ENCODE results near the gene TCL1B. TPM values are rescaled to one million over a fixed set of nuclear protein-coding genes. Genes with fewer than 3 reads are reported as not detected.

TCL1B gene
- total and polyA plus RNA-seq, 2 donors (not counting 3 experiments of a cell fraction or from before 2014, with no cell fraction given), result not detected

DNA sequence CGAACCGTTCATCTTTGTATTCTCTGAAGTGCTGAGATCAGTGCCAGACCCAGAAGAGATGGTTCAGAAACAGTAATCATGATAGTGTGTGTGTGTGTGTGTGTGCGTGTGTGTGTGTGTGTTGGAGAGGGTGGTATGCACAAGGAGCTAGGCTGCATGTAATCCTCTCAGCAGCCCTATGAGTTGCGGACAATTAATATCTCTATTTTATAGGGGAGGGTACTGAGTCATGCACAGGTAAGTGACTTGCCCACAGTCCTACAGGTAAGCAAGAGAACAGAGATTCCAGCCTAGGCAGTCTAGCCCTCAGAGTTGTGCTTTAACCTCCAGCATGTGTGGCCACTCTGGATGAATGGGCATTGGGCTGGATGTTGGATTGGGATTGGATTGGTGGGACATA is 55.6 kb downstream of the TCL1B start:
- BruUV-seq (replicated peaks), result no TSS peak
- Histone ChIP-seq H3K27ac (ENCODE audit: insufficient read depth, low read depth, low read length) (no peak overlapping the region), H3K4me2 (ENCODE audit: insufficient read depth, low read length) (no peak overlapping the region), H3K4me1 (ENCODE audit: control insufficient read depth, extremely low read depth, insufficient read depth, low read length) (no peaks in the 10 kb centered on the region), H3K9me1 (replicated peaks; ENCODE audit: control insufficient read depth, extremely low read depth, insufficient read depth, low read length) (no peaks in the 10 kb centered on the region), H4K20me1 (replicated peaks; ENCODE audit: control insufficient read depth, extremely low read depth, insufficient read depth, low read length) (no peaks in the 10 kb centered on the region), H3K27me3 (ENCODE audit: control insufficient read depth in 2 of 2, insufficient read depth in 2 of 2, low read length in 2 of 2) (no peaks in the 10 kb centered on the region), H2AFZ (ENCODE audit: low read depth, low read length) (no peak overlapping the region), H3K9ac (replicated peaks; ENCODE audit: extremely low read depth, insufficient read depth, low read length) (no peak overlapping the region), H3K79me2 (ENCODE audit: control insufficient read depth, insufficient read depth, low read length) (no peaks in the 10 kb centered on the region), H3K36me3 (ENCODE audit: control insufficient read depth in 2 of 2, extremely low read depth in 1 of 2, insufficient read depth in 2 of 2, low read length in 2 of 2) (no peaks in the 10 kb centered on the region), H3K9me3 (replicated peaks; ENCODE audit: control insufficient read depth, insufficient read depth, low read length) (no peaks in the 10 kb centered on the region), H3K4me3 (replicated peaks in 1 of 3; ENCODE audit: insufficient read depth in 1 of 3, low read depth in 1 of 3, low read length in 3 of 3) (no peak overlapping the region)
- TF ChIP-seq EZH2 (IDR thresholded peaks at IDR 0.05; ENCODE audit: borderline replicate concordance, low read depth, low read length, severe bottlenecking) (no peak), POLR2A (IDR thresholded peaks at IDR 0.05; ENCODE audit: low read depth, low read length) (no peak), POLR2AphosphoS5 (IDR thresholded peaks at IDR 0.05; ENCODE audit: insufficient read depth, low read depth, low read length) (no peak), FOS (IDR thresholded peaks at IDR 0.05; ENCODE audit: borderline replicate concordance, insufficient read depth, low read length) (no peak), JUN (IDR thresholded peaks at IDR 0.05; ENCODE audit: borderline replicate concordance, insufficient read depth, insufficient read length, low read depth) (no peak), MYC (IDR thresholded peaks at IDR 0.05; ENCODE audit: low read depth, low read length) (no peak), GATA2 (IDR thresholded peaks at IDR 0.05; ENCODE audit: insufficient read depth, insufficient read length, low read depth, low read length) (no peak)
- TF ChIP-seq, protein P1, sequence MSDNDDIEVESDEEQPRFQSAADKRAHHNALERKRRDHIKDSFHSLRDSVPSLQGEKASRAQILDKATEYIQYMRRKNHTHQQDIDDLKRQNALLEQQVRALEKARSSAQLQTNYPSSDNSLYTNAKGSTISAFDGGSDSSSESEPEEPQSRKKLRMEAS (IDR thresholded peaks at IDR 0.05; ENCODE audit: insufficient read depth, insufficient read length), result no peak
- TF ChIP-seq, protein P2, sequence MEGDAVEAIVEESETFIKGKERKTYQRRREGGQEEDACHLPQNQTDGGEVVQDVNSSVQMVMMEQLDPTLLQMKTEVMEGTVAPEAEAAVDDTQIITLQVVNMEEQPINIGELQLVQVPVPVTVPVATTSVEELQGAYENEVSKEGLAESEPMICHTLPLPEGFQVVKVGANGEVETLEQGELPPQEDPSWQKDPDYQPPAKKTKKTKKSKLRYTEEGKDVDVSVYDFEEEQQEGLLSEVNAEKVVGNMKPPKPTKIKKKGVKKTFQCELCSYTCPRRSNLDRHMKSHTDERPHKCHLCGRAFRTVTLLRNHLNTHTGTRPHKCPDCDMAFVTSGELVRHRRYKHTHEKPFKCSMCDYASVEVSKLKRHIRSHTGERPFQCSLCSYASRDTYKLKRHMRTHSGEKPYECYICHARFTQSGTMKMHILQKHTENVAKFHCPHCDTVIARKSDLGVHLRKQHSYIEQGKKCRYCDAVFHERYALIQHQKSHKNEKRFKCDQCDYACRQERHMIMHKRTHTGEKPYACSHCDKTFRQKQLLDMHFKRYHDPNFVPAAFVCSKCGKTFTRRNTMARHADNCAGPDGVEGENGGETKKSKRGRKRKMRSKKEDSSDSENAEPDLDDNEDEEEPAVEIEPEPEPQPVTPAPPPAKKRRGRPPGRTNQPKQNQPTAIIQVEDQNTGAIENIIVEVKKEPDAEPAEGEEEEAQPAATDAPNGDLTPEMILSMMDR (IDR thresholded peaks at IDR 0.05; ENCODE audit: extremely low read depth in 1 of 2, insufficient read depth in 1 of 2, low read depth in 1 of 2, low read length in 2 of 2), result no peak
- intact Hi-C loops (cut with micrococcal nuclease) (no loop called here), dilution Hi-C loops (cut with MboI; ENCODE audit: extremely low pct_ligation_motif_present, low sequenced_read_pairs) (no loop called here)
- FAIRE-seq, result no peak
- ChIA-PET POLR2A (no interaction called here), CTCF (no interaction called here)
- no peak for DNase-seq (ENCODE audit: low read depth, low spot score)

Small RNA genes lying within 50 kb of the gene (small RNA-seq; reads per million reads assigned to genes)
- gene RF02193 (ENCODE audit: insufficient read depth, insufficient read length, low read depth, low replicate concordance), result not detected

Other genes with a start within 250 kb of the TCL1B start
- 18.8 and 19.1 TPM in 2 replicates for gene SYNE3, start 169.8 kb upstream of the TCL1B start, total RNA-seq
- gene SYNE3, start 169.8 kb upstream of the TCL1B start, polyA plus RNA-seq, result 2.6 and 3.0 TPM in 2 replicates
- gene GLRX5, start 151.4 kb upstream of the TCL1B start, total RNA-seq, result 50.9 and 52.0 TPM in 2 replicates
- gene GLRX5, start 151.4 kb upstream of the TCL1B start, polyA plus RNA-seq, result 27.1 and 42.6 TPM in 2 replicates
- not detected in 2 replicates for gene TCL1A, start 27.7 kb downstream of the TCL1B start, total RNA-seq
- not detected in 2 replicates for gene TCL1A, start 27.7 kb downstream of the TCL1B start, polyA plus RNA-seq
- not detected in 2 replicates for gene TUNAR, start 190.4 kb downstream of the TCL1B start, total RNA-seq
- gene TUNAR, start 190.4 kb downstream of the TCL1B start, polyA plus RNA-seq, result not detected in 2 replicates

Measured in endothelial cell of umbilical vein (primary cell).